Subcutaneous abdominal adipose tissue (tissue), 5 donors: Measurements from ENCODE around the gene TM4SF1.
"Not testable (repeated sequence)": the region's sequence is repeated elsewhere in the genome, so short reads cannot be mapped to it uniquely, and the experiment has no call there.

Experiments used
- H3K27ac ChIP-seq: one replicate; pipeline ENCODE4 v1.7.0; 2013; ENCODE audit warnings: low read depth, mild to moderate bottlenecking, inconsistent platforms, low read length, moderate library complexity
- H3K27me3 ChIP-seq, 5 donors: one replicate each; pipeline ENCODE4 v1.7.0; 2013; ENCODE audit warnings: low read length in 5 of 5, inconsistent platforms in 1 of 5; ENCODE audit not compliant: control insufficient read depth in 5 of 5, insufficient read depth in 4 of 5
- H3K36me3 ChIP-seq, 5 donors: one replicate each; pipeline ENCODE4 v1.7.0; 2013; ENCODE audit warnings: low read length in 5 of 5; ENCODE audit not compliant: control insufficient read depth in 5 of 5, insufficient read depth in 5 of 5
- H3K4me1 ChIP-seq, 5 donors: one replicate each; pipeline ENCODE4 v1.7.0; 2013; ENCODE audit warnings: low read length in 5 of 5, mild to moderate bottlenecking in 3 of 5, moderate library complexity in 1 of 5; ENCODE audit not compliant: control insufficient read depth in 5 of 5, insufficient read depth in 5 of 5
- H3K4me3 ChIP-seq, 5 donors: one replicate each; pipeline ENCODE4 v1.7.0; 2013; ENCODE audit warnings: low read length in 5 of 5, low read depth in 1 of 5
- H3K9ac ChIP-seq, 5 donors: one replicate each; pipeline ENCODE4 v1.7.0; 2013; ENCODE audit warnings: low read length in 5 of 5, mild to moderate bottlenecking in 4 of 5, moderate library complexity in 3 of 5
- H3K9me3 ChIP-seq, 5 donors: one replicate each; pipeline ENCODE4 v1.7.0; 2013; ENCODE audit warnings: low read length in 5 of 5; ENCODE audit not compliant: control insufficient read depth in 5 of 5
- donor health status: healthy.
- donor health status: healthy.
- donor health status: healthy.
- donor health status: healthy.
- donor health status: healthy.

Gene TM4SF1

DNA sequence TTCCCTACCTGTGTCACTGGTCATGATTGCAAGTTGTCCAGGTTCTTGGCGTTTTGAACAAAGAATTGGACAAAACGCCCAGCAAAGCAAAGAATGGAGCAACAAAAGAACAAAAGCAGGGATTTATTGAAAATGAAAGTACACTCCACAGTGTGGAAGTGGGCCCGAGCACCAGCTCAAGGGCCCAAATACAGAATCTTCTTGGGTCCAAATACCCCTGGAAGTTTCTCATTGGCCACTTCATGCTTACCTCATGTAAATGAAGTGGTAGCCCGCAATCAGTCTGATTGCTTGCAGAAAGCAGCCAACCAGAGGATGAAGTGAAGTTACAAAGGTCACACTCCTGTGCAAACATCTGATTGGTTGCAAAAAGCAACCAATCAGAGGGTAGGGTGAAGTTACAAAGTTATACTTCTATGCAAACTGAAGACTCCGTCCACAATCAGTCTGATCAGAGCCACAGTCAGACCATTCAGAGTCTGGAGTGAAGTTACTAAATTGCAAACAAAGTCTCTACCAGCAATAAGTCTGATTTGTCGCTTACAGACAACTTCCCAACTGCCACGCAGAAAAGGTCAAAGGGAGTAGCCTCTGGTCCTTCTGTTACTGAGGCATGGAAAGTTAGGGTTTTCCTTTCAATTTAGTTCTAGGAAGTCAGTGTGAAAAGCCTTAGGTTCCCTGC lies 8.3 kb upstream of the TM4SF1 start:
- Histone ChIP-seq H3K9me3 (no peaks in the 10 kb centered on the region), H3K9ac (no peak overlapping the region), H3K36me3 (no peaks in the 10 kb centered on the region), H3K27ac (peak overlapping the region; percentile 35), H3K27me3 (no peaks in the 10 kb centered on the region), H3K4me1 (peaks cover 2 to 12% (median 9%) of the 10 kb centered on the region in 5 donors), H3K4me3 (no peak overlapping the region)

DNA sequence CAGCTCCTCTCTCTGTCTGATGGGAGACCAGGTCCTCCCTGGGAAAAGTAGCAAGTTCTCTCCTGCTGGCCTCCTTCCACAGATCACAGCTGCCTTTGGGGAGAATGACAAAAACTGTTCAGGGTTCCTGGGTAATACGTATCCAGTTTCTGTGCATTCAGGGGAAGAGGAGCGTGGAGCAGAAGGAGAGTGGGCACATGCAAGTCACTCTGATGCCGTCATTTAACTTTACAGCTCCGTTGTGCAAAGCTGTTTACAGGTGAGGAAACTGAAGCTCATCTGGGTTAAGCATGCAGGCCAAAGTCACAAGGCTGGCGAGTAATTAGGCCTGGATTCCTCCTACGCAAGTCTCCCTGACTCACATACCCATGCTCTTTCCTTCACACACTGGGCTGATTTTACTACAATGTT lies 7.5 kb upstream of the TM4SF1 start:
- Histone ChIP-seq H3K4me1 (peaks cover 2 to 12% (median 9%) of the 10 kb centered on the region in 5 donors), H3K27ac (no peak overlapping the region)

DNA sequence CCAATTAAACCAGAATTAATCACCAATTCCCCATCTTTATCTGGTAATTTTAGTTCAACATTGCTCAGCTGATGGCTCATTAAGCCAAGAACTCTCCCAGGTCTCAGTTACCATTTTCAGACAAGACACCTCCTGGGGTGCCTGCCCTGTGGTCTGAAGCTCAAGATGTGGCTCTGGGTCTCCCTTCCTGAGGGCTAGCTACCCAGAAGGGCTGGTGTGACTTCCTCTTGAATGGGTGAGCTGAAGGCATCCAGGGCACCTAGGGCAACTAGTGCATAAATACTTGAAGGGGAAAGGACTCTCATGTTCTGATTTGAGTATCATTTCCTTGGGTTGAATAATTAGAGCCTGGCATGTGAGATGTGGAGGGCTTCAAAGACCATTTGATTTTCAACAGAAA lies 6.7 kb upstream of the TM4SF1 start:
- no peaks in the 10 kb centered on the region for H3K36me3 ChIP-seq
- H3K4me1 ChIP-seq: peaks cover 2 to 13% (median 9%) of the 10 kb centered on the region in 5 donors
- no peak overlapping the region for H3K27ac ChIP-seq

More for the DNA sequence above, 7.5 kb upstream of the TM4SF1 start:
- Histone ChIP-seq H3K9ac (no peak overlapping the region), H3K36me3 (no peaks in the 10 kb centered on the region), H3K4me3 (no peak overlapping the region), H3K9me3 (no peaks in the 10 kb centered on the region), H3K27me3 (no peaks in the 10 kb centered on the region)

DNA sequence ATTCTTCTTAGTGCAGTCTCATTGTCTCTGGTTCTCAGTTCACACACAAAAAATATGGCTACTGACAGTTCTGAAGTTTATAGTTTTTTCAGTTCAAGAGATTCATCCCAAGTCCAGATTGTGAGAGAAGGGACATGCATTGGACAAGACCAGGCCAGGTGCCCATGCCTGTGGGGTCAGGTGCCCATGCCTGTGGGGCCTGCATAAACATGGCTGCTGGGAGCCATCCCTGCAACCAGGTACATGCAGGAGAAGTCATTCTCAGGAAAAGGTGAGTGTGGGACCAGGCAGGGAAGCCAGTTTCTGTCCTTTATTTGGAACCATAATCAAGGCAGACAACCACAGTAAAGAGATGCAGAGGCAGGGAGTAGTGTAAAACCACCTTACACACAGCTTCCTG lies 6.3 kb upstream of the TM4SF1 start:
- Histone ChIP-seq H3K9ac (no peak overlapping the region), H3K36me3 (no peaks in the 10 kb centered on the region), H3K27ac (no peak overlapping the region), H3K27me3 (no peaks in the 10 kb centered on the region), H3K4me1 (peaks cover 2 to 17% (median 9%) of the 10 kb centered on the region in 5 donors), H3K9me3 (no peaks in the 10 kb centered on the region), H3K4me3 (no peak overlapping the region)

More for the DNA sequence above, 6.7 kb upstream of the TM4SF1 start:
- Histone ChIP-seq H3K9me3 (no peaks in the 10 kb centered on the region), H3K4me3 (no peak overlapping the region), H3K9ac (no peak overlapping the region), H3K27me3 (no peaks in the 10 kb centered on the region)

DNA sequence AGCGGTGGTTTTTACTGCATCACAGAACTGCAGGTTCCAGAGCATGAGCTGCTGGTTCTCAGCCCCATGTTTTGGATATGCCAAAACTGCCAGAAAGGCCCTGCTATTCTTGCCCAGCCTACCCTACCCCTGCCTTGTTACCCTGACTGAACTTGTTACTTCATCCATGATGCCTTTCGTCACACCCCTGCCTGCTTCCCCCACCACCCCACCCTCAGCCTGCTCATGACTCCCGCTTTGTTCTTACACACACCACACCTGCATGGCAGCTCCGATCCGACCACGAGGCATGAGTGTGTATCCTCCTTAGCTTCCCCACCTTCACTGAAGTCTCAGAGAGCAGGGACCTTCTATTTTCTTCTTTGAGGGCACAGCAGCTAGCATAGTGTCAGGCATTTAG lies 5.1 kb upstream of the TM4SF1 start:
- Histone ChIP-seq H3K4me3 (no peak overlapping the region), H3K27me3 (no peaks in the 10 kb centered on the region), H3K9me3 (no peaks in the 10 kb centered on the region), H3K4me1 (peaks cover 2 to 27% (median 20%) of the 10 kb centered on the region in 5 donors), H3K9ac (no peak overlapping the region), H3K36me3 (no peaks in the 10 kb centered on the region), H3K27ac (no peak overlapping the region)

DNA sequence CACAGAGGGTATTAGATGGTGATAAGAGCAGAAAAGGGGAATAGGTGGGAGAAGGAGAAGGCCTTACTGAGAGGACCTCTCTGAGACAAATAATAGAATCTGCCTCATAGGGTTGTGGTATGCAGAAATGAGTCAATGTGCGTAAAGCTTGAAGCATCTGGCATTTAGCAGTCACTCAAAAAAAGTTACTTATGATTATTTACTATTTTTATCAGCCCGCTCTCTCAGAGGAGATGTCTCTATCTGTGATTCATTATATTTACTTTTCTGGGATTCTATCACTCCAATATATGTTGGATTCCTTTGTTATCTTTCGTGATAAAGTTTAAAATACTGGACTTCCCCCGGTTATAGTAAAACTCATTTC lies 4.6 kb upstream of the TM4SF1 start:
- H3K4me1 ChIP-seq: peaks cover 4 to 27% (median 23%) of the 10 kb centered on the region in 5 donors
- H3K27me3 ChIP-seq: no peaks in the 10 kb centered on the region
- H3K4me3 ChIP-seq: no peak overlapping the region
- H3K9ac ChIP-seq: no peak overlapping the region
- H3K9me3 ChIP-seq: no peaks in the 10 kb centered on the region
- no peak overlapping the region for H3K27ac ChIP-seq
- H3K36me3 ChIP-seq: no peaks in the 10 kb centered on the region

DNA sequence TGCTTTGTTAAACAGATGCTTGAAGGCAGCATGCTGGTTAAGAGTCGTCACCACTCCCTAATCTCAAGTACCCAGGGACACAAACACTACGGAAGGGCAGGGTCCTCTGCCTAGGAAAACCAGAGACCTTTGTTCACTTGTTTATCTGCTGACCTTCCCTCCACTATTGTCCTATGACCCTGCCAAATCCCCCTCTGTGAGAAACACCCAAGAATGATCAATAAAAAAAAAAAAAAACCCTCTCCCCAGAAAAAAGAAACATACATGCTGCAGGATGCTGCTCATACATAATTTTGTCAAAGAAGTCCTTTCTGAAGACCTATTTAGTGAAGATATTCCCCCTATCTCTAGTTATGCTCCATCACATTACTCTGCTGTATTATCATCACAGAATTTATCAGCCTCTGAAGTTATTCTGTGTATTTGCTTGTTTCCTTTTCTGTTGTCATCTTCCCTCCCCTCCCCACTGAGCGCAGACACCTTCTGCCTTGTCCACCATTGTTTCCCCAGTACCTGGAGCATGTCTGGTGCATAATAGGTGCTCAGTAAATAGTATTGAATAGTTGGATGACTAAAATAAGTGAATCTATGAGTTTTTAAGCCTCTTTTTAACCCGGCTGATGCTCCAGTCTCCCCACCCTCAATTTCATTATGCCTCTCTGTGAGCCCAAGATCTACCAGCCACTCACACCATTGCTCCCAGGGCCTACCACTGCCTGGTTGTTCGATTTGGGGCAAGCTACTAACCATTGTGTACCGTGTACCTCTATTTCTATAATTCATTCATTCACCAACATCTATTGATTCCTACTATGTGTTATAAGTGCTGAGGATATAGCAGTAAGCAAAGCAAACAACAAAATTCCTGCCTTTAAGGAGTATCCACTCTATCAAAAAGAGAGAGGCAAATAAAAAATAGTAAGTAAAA lies 4.0 kb upstream of the TM4SF1 start:
- Histone ChIP-seq H3K9ac (no peak overlapping the region), H3K27ac (no peak overlapping the region), H3K27me3 (no peaks in the 10 kb centered on the region), H3K4me1 (peaks cover 4 to 27% (median 24%) of the 10 kb centered on the region in 5 donors), H3K4me3 (no peak overlapping the region), H3K9me3 (no peaks in the 10 kb centered on the region), H3K36me3 (no peaks in the 10 kb centered on the region)

DNA sequence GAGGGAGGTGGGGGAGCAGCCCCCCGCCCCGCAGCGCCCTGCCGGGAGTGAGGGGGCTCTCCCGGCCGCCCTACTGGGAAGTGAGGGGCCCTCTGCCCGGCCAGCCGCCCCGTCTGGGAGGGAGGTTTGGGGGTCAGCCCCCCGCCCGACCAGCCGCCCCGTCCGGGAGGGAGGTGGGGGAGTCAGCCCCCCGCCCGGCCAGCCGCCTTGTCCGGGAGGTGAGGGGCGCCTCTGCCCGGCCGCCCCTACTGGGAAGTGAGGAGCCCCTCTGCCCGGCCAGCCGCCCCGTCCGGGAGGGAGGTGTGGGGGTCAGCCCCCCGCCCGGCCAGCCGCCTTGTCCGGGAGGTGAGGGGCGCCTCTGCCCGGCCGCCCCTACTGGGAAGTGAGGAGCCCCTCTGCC lies 2.8 kb upstream of the TM4SF1 start:
- H3K27ac ChIP-seq, H3K9ac ChIP-seq, H3K9me3 ChIP-seq, H3K27me3 ChIP-seq, H3K4me3 ChIP-seq, H3K36me3 ChIP-seq: not testable (repeated sequence)
- peaks cover 2 to 27% (median 21%) of the 10 kb centered on the region in 5 donors for H3K4me1 ChIP-seq

DNA sequence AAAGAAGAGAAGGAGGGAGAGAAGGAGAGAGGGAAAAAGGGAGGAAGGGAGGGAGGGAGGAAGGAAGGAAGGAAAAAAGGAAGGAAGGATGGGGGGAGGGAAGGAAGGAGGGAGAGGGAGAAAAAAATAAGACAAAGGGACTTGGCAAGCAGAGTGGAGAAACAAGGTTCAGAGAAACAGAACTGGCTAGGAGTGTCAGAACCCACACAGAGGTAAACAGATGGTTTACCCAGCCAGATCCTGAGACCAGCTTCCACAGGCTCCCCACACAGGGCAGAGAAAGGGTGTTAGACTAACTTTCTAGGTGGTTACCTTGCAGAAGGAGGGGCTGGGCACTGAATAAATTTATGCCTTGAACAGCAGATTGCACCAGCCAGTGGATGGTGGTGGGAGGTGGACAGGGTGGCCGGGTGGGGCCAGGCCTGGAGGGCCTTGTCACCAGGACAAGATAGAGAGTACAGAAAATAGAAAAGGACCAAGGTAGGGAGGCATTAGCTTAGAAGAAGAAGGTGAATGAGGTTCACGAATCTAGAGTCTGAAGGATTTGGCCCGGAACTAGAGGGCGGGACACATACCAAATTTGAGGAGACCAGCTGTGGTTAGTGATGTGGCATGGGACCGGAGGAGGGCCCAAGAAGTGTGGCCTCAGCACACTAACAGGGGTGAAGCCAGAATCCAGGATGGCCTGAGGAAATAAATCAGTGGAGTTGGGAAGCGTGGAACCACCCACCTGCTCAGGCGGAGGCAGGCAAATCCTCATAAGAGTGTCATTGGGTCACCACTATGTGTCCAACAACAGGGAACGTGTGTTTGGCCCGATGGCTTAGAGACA lies 1.2 kb upstream of the TM4SF1 start:
- H3K4me3 ChIP-seq: peak overlapping the region in 1 of 5 donors; percentile 82
- H3K36me3 ChIP-seq: peaks cover 0 to 12% (median 0%) of the 10 kb centered on the region in 5 donors
- H3K27me3 ChIP-seq: no peaks in the 10 kb centered on the region
- H3K4me1 ChIP-seq: peaks cover 2 to 38% (median 26%) of the 10 kb centered on the region in 5 donors
- no peaks in the 10 kb centered on the region for H3K9me3 ChIP-seq
- peak overlapping the region in 1 of 5 donors; percentile 62 for H3K9ac ChIP-seq
- H3K27ac ChIP-seq: peak overlapping the region; percentile 67
